Measurements from ENCODE around the gene ERVMER34-1.

ERVMER34-1 gene, protein sequence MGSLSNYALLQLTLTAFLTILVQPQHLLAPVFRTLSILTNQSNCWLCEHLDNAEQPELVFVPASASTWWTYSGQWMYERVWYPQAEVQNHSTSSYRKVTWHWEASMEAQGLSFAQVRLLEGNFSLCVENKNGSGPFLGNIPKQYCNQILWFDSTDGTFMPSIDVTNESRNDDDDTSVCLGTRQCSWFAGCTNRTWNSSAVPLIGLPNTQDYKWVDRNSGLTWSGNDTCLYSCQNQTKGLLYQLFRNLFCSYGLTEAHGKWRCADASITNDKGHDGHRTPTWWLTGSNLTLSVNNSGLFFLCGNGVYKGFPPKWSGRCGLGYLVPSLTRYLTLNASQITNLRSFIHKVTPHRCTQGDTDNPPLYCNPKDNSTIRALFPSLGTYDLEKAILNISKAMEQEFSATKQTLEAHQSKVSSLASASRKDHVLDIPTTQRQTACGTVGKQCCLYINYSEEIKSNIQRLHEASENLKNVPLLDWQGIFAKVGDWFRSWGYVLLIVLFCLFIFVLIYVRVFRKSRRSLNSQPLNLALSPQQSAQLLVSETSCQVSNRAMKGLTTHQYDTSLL

DNA sequence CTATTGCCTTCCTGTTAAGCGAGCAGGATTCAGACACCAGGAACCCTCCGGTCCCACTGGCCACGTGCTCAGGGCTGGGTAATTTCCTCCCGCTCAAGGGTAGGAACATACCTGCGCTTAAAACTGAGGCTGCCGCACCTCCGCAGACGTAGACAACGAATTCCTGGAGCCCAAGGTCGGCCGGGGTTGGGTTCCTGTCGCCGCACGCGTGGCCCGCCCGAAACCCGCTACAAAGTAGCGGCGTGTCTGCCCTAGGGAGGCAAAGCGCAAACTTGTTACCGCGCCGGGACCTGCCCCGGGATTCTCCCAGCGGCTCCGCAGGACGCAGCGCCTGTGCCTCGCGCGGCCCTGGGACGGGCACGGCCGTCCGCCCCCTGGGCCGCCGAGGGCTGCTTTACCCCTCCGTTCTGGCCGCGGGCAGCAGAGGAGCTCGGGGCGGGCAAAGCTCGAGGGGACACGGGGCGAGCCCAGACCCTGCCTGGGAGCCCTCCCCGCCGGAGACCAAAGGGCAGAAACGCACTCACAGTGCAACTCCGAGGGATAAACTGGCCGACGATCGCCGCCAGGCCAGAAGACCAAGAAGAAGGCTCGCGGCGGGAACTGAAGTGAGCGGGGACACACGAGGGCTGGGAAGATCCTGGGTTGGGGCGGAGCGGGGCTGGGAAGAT is at the start of gene ERVMER34-1:
ERVMER34-1 (minus strand) TSS at position 607 of the 668 bp plus-strand sequence. CDS start 5,905 bp downstream, outside the sequence.
- no peak for DNase-seq

DNA sequence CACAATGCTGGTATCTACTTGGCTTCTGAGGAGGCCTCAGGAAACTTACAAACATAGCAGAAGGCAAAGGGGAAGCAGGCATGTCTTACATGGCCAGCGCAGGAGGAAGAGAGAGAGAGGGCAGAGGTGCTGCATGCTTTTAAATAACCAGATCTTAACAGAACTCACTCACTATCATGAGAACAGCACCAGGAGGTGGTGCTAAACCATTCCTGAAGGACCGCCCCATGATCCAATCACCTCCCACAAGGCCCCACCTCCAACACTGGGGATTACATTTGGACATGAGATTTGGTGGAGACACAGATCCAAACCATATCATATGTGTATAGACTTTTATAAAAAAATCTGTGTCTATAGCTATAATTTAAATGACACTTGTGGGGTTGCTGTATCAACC is 48.6 kb upstream of the ERVMER34-1 start:
- DNase-seq = no peak

DNA sequence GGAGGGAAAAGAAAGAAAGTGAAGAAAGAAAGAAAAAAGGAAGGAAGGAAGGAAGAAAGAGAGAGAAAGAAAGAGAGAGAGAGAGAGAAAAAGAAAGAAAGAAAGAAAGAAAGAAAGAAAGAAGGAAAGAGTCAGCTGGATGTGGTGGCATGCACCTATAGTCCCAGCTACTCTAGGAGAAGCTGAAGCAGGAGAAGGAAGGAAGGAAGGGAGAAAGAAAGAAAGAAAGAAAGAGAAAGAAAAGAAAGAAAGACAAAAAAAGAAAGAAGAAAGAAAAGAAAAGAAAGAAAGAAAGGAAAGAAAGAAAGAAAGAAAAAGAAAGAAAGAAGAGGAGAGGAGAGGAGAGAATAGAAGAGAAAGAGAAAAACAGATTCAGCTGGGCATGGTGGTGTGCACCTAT is 44.3 kb upstream of the ERVMER34-1 start:
- DNase-seq = no peak

DNA sequence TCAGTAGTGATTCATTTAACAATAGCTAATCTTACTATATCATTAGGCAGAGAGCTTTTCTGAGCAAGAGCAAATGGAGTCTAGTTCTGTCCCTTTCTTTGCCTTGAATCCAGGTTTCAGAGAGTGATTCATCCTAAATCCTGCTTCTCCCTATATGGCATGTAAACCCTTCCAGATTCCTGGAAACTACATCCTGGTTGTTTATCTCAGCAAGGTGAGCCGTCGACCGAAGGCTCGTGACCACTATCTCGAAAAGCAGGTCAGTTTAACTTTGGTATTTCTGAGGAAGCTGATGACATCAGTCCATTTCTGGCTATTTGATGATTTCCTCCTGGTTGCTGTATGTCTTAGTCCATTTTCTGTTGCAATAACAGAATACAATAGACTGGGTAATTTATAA is 40.7 kb upstream of the ERVMER34-1 start:
- DNase-seq = no peak

DNA sequence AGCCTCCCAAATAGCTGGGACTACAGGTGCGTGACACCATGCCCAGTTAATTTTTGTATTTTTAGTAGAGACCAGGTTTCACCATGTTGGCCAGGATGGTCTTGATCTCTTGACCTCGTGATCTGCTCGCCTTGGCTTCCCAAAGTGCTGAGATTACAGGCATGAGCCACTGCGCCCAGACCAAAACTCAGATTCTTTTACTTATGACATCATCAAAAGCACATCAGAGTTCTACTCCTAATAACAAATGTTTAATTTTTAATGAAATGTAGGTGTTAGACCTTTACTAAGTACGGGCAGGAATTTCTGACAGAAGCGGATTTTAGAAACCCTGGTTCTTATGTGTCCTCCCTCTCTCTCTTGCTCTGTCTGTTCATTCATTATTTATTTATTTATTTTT is 38.5 kb upstream of the ERVMER34-1 start:
- no peak for DNase-seq

DNA sequence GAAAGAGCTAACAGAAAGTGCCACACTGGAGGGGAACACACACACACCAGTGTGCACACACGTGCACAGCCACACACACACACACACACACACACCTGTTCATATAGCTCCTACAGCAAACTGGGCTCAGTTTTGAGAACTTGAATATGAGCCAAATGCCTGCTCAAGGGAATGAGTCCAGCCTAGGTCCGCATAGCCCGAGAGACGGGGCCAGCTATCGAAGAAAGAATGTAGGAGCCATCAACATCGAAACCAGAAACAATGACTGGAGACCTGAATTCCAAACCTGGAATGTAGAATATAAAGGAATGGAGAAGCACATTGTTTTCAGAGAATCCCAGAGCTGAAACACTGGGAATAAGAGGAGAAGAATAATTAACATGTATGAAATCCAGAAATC is 37.6 kb upstream of the ERVMER34-1 start:
- DNase-seq = no peak

DNA sequence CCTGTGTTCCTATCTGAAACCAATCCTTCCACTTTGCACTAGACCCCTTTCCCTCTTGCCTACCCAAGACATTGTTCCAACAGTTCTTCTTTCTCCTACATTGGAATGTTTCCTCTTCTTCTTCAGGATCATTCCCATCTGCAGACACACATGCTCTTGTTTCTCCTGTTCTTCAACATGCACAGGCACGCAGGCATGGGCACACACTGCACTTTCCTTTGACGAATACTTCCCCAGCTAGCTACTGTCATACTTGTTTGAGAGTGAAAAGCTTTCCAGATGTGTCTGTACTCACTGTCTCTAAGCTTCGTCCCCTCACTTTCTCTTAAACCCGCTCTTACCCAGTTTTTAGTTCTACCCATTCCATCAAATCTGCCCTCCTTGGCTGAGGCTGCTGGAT is 31.8 kb upstream of the ERVMER34-1 start:
- DNase-seq = no peak

DNA sequence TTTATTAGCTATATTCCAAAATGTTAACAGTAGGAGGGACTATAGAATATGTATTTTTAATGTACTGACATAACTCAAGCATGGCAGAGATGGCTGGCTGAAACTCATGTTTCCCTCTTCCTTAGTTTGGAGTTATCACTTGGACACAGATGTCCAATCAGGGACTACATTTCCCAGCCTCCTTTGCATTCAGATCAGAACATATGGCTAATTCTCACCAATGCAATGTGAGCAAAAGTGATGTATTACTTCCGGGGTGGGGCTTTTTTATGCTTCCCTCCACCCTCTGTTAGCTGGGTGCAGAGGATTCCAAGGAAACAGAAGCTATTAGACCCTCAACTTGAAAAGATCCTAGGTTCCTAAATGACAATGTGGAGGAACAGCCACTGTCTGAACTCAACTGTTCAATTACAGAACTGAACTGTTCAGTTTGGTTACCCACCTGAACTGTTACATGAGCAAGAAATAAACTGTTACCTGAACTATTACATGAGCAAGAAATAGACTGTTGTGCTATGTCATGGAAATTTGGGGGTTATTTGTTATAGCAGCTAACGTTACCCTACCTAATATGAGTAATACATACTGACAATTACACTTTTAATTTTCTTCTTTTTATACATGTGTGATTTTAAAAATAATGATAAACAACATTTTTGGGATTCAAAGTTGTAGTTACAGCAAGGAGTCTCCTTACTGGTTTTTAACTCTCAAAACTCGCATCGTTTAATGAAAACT is 29.6 kb upstream of the ERVMER34-1 start:
- no peak for DNase-seq

DNA sequence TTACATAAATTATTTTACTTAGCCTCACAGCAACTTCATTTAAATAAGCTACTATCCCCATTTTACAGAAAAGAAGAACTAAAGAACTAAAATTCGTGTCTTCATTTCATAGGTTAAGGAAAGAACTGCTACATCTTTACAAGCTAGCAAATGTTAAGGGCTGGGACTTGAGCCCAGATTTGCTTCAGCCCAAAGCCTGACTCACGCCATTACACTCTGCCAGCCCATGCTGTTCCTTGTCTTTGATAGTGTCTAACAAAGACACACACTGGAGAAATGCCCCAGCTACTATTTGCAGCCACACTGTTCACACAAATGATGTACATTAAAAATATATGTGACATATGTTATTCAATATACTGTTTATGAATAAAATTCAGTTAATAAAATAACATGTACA is 29.0 kb upstream of the ERVMER34-1 start:
- no peak for DNase-seq

DNA sequence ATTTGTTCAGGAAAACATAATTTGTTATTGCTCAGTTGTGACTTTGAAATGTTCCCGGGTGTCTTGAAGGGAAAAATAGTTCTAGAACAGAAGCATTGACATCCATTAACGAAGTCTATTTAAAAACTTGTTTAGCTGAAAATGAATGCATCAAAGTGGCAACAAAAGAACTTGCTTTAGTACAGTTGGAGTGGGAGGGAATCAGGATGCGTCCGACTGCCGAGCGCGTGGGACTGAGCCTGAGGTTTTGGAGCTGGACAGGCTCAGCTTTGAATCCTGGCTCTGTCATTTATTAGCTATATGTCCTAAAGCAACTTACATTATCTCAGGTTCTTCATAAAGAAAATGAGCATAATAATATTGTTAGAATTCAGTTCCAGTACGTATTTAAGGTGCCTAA is 9.0 kb upstream of the ERVMER34-1 start:
- no peak for DNase-seq

DNA sequence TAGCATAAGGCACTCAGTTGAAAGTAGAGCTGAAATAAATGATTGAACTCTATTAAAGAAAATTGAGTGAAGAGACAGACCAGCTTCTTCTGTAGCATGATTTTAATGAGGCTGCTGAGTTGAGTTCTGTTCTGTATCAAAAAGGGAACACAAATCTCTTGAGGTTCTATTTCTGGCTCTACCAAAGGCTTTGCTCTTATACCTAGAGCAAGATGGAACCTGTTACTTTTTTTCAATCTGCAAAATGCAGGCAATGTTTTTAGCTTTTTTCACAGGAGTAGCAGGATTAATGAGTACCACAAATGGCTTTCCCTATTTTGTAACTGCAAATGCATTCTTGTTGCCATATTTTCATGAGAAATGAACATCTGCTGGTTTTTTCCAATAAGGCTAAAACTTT is 4.2 kb upstream of the ERVMER34-1 start:
- no peak for DNase-seq

DNA sequence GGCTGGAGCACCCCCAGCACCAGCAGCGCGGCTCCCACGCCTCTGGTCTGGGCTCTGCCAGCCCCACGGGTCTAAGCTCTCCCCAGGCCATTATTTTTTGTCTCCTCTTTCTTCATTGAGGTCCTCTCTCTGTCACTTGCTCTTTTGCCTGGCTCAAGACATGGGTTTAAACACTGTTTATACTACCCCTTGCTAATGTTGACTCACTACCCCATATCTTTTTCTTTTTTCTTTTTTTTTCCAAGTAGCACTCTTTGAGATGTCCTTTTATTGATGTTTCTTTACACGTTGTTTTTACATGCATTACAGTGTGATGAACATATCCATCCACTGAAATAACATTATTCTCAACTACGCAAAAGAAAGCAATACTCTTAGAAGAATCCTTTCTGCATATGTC is 1.7 kb upstream of the ERVMER34-1 start:
- DNase-seq = no peak

DNA sequence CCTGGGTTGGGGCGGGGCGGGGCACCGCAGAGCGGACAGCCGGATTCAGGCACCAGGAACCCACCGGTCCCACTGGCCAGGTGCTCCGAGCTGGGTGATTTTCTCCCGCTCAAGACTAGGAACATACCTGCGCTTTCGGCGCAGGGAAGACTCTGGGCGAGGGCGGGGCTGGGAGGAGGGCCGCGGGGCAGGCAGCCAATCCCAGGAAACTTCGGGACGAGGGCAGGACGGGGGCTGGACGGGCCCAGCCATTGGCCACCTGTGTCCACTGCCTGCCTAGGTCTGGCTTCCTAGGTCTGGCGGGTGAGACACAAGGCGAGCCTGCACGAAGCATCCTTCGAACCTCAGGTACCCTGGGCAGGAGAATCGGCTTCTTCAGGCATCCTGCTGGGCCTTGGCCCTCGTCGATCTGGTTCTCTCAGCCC is 274 bp upstream of the ERVMER34-1 start:
- DNase-seq = no peak

DNA sequence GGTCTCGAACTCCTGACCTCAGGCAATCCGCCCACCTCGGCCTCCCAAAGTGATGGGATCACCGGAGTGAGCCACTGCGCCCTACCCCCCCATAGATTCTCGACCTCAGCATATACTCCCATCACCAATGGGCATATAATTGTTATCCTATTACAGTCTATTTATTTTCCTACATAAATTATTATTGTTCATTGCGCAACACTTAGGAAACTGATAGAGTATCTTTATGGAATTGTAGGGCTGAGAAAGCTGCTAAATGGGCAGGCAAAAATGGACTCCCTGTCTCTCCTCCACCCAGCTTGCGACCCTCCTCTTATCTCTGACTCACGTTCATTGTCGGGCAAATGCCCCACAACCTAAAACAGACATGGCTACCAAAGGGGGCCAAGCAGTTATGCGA is 1.0 kb downstream of the ERVMER34-1 start:
- DNase-seq = no peak

DNA sequence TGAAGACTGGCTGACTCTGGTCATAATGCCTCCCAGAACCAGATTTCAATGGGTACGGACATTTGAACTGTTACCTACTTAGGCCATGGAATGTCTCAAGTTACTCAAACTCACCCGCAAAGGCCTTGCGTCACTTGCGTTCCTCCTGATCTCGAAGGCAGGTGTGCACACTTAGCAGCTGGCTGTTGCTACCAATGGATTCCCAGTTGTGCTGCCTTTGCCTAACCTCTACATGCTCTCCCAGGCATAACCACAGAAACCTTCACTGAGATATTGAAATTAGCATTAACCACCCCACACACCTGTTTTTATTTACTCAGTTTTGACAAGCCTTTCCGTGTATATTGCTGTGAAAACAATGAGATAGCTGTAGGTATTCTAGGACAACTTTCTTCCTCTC is 2.8 kb downstream of the ERVMER34-1 start:
- DNase-seq = no peak

DNA sequence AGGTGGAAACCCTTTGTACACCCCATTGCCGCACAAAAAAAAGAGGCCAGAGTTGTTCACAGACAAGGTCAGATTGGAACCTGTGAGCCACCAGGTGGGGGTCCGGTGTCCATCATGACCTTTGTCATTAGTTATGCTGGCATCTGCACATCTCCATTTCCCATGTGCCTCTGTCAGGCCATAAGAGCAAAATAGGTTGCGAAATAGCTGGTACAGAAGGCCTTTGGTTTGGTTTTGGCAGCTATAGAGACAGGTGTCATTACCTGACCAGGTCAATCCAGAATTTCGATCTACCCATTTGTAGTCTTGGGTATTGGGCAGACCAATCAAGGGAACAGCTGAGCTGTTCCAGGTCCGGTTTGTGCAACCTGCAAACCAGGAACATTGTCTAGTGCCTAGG is 6.6 kb downstream of the ERVMER34-1 start:
- DNase-seq = no peak

DNA sequence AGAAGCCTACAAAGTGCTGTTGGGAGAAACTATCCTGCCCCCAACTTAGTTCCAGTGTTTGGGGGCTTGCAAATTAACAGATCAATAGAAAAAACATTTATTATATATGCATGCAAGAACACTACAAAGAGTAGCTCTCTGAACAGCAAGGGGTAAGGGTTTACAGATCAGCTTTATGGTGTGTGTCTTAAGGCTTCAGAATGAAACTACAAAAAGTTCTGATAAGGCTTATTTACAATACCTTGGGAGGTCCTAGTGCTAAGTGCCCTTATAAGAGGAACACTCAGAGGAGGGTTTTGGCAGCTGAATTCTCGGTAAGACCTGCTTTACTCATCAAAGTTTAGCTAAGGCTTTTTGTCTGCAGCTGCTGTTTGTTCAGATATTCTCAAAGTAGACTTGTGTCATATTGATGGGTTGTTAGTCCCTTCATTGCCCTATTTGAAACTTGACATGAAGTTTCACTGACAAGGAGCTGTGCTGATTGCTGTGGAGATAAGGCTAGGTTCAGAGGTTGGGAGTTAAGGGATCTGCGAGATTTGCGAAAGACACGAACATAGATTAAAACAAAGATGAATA is 7.7 kb downstream of the ERVMER34-1 start:
- DNase-seq = no peak

DNA sequence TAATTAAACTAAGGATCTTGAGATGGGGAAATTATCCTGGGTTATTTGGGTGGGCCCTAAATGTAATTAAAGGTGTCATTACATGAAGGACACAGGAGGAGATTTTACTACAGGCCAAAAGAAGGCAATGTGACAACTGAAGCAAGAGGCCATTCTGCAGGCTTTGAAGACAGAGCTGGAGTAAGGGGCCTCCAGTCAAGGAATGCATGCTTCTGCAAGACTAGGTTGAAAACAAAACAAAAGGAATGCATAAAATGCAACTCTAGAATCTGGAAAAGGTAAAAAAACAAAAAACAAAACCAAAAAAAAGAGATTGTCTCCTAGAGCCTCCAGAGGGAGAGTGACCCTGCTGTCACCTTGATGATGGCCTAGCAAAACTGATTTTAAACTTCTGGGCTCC is 21.6 kb downstream of the ERVMER34-1 start:
- DNase-seq = no peak

DNA sequence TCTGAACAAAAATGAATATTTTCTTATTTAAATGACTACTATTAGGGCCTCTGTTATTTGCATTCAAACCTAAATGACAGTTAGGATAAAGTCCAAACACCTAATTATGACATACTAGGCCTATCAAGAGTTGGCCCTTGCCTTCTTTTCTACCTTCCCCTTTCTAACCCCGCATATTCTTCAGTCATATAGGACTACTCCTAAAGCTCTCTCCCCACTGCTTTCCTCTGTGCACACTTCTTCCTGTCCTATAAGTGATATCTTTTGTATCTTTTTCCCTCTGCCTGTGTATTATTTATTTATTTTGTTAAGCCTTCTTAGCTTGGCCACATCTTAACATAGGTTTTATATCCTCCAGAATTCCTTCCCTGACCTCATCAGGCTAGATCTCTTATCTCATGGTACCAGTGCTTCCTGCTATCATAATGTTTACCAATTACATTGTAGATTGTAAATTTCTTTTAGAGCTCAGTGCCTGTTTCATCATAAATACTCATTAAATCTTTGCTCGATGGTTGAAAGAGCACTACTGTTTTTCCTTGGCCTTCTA is 22.5 kb downstream of the ERVMER34-1 start:
- DNase-seq = no peak

DNA sequence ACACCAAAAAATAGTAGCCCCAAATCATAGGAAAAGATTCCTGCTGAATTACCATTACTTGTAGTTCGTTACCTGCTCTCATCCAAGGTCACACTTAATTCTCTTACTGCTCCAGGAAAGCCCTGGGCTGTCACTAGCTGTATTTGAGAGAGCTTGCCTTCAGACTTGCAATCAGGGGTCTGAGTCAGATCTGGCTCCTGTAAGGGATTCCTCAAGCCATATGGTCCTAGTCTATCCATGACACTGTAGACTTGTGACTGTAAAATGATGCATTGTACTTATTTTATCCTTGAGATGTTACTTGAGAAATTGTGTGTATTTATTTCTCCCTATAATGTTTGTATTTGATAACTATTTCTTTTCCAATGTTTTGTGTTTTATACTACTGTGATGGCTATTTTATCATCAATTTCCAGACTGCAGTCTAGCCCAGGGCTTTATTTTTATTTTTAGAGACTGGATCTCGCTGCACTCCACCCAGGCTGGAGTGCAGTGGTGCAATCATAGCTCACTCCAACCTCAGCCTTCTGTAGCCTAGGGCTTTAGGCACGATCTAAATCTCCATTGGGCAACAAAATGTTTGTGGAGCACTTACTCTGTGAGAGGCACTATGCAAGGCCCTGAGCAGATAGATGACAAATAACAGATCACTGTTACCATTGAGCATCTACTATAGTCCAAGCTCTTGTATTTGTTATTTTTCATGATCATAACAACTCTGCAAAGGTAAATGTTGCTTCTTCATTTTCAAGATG is 24.2 kb downstream of the ERVMER34-1 start:
- no peak for DNase-seq

DNA sequence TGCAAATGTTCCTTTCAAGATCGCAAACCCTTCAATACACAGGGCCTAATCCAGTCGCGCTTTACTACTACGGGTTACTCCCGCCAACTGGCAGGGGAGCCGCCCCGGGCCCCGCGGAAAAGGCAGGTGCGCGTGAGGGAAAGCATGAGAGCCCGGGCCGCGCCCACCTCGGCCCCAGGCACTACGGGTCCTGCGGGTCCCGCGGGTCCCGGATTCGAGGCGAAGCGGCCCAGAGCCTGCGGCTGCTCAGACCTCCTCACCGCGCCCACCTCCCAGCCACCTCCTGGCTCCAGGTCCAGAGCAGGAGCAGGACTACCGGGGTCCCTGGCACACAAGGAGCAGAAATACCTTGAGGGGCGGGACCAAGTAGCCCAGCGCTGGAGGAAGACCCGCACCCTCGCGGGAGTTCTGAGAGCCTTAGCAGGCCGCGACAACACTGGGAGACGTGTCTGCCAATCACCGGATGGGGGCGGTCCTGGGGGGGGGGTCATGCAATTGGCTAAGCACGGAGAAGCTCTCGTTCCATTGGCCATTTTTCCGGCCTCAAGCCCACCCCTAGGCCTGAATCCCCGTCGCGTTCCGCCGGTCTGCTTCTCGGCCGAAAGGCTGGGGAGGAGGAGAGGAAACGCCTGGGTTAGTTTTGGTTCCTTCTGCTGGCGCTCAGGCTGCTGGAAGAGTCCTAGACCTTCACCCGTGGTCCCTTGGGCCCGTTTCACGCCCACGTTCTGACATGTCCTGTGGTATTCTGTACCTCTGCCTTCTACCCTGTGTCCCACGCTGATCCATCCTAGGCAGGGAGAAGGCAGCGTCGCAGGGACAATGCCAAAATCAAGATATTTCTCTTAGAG is 29.0 kb downstream of the ERVMER34-1 start:
- peak; percentile 95 for DNase-seq
